ENCODE results near the gene AADACL3.

- TF ChIP-seq JUND (IDR thresholded peaks at IDR 0.05; ENCODE audit: low read depth, low read length) (no peak), CTCF (IDR thresholded peaks at IDR 0.05 in 2 of 3, conservative IDR thresholded peaks at IDR 0.05 in 1 of 3; ENCODE audit: control insufficient read depth in 2 of 3, extremely low read depth in 1 of 3, insufficient read depth in 1 of 3, low read depth in 3 of 3, low read length in 3 of 3) (no peak), CEBPB (IDR thresholded peaks at IDR 0.05; ENCODE audit: borderline replicate concordance in 1 of 2, low read depth in 2 of 2, low read length in 2 of 2) (no peak), NR2F1 (conservative IDR thresholded peaks at IDR 0.05) (no peak), SUZ12 (IDR thresholded peaks at IDR 0.05; ENCODE audit: unreplicated experiment) (no peak), EZH2 (IDR thresholded peaks at IDR 0.05; ENCODE audit: borderline replicate concordance, control insufficient read depth, low read depth, low read length) (no peak), LARP7 (IDR thresholded peaks at IDR 0.05) (no peak), GABPA (IDR thresholded peaks at IDR 0.05; ENCODE audit: low read depth) (no peak)
- TF ChIP-seq, protein P1, sequence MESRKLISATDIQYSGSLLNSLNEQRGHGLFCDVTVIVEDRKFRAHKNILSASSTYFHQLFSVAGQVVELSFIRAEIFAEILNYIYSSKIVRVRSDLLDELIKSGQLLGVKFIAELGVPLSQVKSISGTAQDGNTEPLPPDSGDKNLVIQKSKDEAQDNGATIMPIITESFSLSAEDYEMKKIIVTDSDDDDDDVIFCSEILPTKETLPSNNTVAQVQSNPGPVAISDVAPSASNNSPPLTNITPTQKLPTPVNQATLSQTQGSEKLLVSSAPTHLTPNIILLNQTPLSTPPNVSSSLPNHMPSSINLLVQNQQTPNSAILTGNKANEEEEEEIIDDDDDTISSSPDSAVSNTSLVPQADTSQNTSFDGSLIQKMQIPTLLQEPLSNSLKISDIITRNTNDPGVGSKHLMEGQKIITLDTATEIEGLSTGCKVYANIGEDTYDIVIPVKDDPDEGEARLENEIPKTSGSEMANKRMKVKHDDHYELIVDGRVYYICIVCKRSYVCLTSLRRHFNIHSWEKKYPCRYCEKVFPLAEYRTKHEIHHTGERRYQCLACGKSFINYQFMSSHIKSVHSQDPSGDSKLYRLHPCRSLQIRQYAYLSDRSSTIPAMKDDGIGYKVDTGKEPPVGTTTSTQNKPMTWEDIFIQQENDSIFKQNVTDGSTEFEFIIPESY (IDR thresholded peaks at IDR 0.05): no peak
- TF ChIP-seq, protein P2, sequence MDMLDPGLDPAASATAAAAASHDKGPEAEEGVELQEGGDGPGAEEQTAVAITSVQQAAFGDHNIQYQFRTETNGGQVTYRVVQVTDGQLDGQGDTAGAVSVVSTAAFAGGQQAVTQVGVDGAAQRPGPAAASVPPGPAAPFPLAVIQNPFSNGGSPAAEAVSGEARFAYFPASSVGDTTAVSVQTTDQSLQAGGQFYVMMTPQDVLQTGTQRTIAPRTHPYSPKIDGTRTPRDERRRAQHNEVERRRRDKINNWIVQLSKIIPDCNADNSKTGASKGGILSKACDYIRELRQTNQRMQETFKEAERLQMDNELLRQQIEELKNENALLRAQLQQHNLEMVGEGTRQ (IDR thresholded peaks at IDR 0.05; ENCODE audit: borderline replicate concordance, low read depth, low read length): no peak
- TF ChIP-seq, protein P3, sequence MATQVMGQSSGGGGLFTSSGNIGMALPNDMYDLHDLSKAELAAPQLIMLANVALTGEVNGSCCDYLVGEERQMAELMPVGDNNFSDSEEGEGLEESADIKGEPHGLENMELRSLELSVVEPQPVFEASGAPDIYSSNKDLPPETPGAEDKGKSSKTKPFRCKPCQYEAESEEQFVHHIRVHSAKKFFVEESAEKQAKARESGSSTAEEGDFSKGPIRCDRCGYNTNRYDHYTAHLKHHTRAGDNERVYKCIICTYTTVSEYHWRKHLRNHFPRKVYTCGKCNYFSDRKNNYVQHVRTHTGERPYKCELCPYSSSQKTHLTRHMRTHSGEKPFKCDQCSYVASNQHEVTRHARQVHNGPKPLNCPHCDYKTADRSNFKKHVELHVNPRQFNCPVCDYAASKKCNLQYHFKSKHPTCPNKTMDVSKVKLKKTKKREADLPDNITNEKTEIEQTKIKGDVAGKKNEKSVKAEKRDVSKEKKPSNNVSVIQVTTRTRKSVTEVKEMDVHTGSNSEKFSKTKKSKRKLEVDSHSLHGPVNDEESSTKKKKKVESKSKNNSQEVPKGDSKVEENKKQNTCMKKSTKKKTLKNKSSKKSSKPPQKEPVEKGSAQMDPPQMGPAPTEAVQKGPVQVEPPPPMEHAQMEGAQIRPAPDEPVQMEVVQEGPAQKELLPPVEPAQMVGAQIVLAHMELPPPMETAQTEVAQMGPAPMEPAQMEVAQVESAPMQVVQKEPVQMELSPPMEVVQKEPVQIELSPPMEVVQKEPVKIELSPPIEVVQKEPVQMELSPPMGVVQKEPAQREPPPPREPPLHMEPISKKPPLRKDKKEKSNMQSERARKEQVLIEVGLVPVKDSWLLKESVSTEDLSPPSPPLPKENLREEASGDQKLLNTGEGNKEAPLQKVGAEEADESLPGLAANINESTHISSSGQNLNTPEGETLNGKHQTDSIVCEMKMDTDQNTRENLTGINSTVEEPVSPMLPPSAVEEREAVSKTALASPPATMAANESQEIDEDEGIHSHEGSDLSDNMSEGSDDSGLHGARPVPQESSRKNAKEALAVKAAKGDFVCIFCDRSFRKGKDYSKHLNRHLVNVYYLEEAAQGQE (IDR thresholded peaks at IDR 0.05; ENCODE audit: low read depth, low read length): no peak
Measured at GRCh38 chr1:12730156-12730555, 14.2 kb downstream of the AADACL3 start.

All from GM12878 (cell line).